T-cell (primary cell): ENCODE results near the gene CNTRL. TPM values are rescaled to one million over a fixed set of nuclear protein-coding genes. Genes with fewer than 3 reads are reported as not detected.

ENCODE experiments used
- ATAC-seq, 4 experiments: fragments of 200-7000 bp in 3 of 4; fragments of 150-1000 bp in 1 of 4; cut with Tn5 transposase; replicated peaks in 1 of 4; 1 replicate in 3 of 4; 2 replicates in 1 of 4; pipeline ENCODE4 v1.10.0; 2021; ENCODE audit warnings: moderate library complexity in 3 of 4, mild to moderate bottlenecking in 2 of 4, moderate number of reproducible peaks in 1 of 4
- CTCF ChIA-PET, 2 donors: fragments of 300-600 bp; sonication (Branson Sonifier 250); formaldehyde crosslinking; loops; one replicate each; lab custom pipeline; 2022; ENCODE audit warnings: antibody characterized with exemption in 2 of 2; lab: Charles Lee
- POLR2A ChIA-PET, 2 donors: fragments of 300-600 bp; sonication (Branson Sonifier 250); formaldehyde crosslinking; loops; one replicate each; lab custom pipeline; 2022; ENCODE audit warnings: antibody characterized with exemption in 2 of 2; lab: Charles Lee
- DNase-seq, 35 experiments: peaks; one replicate each; pipeline versions ENCODE4 v3.0.0 to v3.0.0-alpha.2; 2013 to 2023
- H3K27ac ChIP-seq: one replicate; pipeline ENCODE4 v1.5.1; 2013; ENCODE audit warnings: low read length
- H3K27me3 ChIP-seq, 2 experiments: replicated peaks in 1 of 2; 1 replicate in 1 of 2; 2 replicates in 1 of 2; pipeline versions ENCODE4 v1.6.1 to v1.7.0; 2013; ENCODE audit warnings: low read length in 1 of 2, mixed read lengths in 1 of 2; ENCODE audit not compliant: control insufficient read depth in 2 of 2, insufficient read depth in 2 of 2; ENCODE audit errors: extremely low read depth in 1 of 2
- H3K36me3 ChIP-seq, 2 donors: 1 replicate in 1 of 2; 2 replicates in 1 of 2; pipeline versions ENCODE4 v1.6.1 to v1.7.0; 2013; ENCODE audit warnings: low read length in 1 of 2; ENCODE audit not compliant: control insufficient read depth in 2 of 2, insufficient read depth in 1 of 2; ENCODE audit errors: extremely low read depth in 1 of 2
- H3K4me1 ChIP-seq, 2 experiments: 1 replicate in 1 of 2; 2 replicates in 1 of 2; pipeline versions ENCODE4 v1.6.1 to v1.7.0; 2013; ENCODE audit warnings: low read length in 2 of 2, mixed read lengths in 1 of 2; ENCODE audit not compliant: insufficient read depth in 2 of 2, control insufficient read depth in 1 of 2; ENCODE audit errors: extremely low read depth in 1 of 2
- H3K4me3 ChIP-seq, 2 donors: 1 replicate in 1 of 2; 2 replicates in 1 of 2; pipeline versions ENCODE4 v1.5.1 to v1.7.0; 2013; ENCODE audit warnings: mild to moderate bottlenecking in 2 of 2, low read length in 1 of 2, moderate library complexity in 1 of 2; ENCODE audit not compliant: control insufficient read depth in 1 of 2; ENCODE audit errors: extremely low read depth in 1 of 2
- H3K9me3 ChIP-seq: 2 replicates; pipeline ENCODE4 v1.7.0; 2013
- H3K27ac Mint-ChIP-seq, 2 donors: one replicate each; pipeline ENCODE4 v1.8.0; 2020 to 2021; ENCODE audit warnings: mild to moderate bottlenecking in 2 of 2, mixed read lengths in 2 of 2
- H3K27me3 Mint-ChIP-seq, 2 donors: one replicate each; pipeline ENCODE4 v1.8.0; 2021 to 2022; ENCODE audit warnings: mixed read lengths in 2 of 2
- H3K36me3 Mint-ChIP-seq: one replicate; pipeline ENCODE4 v1.8.0; 2021; ENCODE audit warnings: mixed read lengths
- H3K4me1 Mint-ChIP-seq, 3 donors: one replicate each; pipeline ENCODE4 v1.8.0; 2020 to 2022; ENCODE audit warnings: mixed read lengths in 3 of 3, mild to moderate bottlenecking in 1 of 3
- H3K4me3 Mint-ChIP-seq, 3 donors: one replicate each; pipeline ENCODE4 v1.8.0; 2020 to 2022; ENCODE audit warnings: mild to moderate bottlenecking in 3 of 3, mixed read lengths in 3 of 3, moderate library complexity in 3 of 3
- H3K9me3 Mint-ChIP-seq, 3 donors: one replicate each; pipeline ENCODE4 v1.8.0; 2020 to 2022; ENCODE audit warnings: mixed read lengths in 3 of 3
- WGBS: methylation state at CpG from one replicate; pipeline ENCODE4 v1.1.5; 2013; ENCODE audit warnings: missing lambda C conversion rate; ENCODE audit not compliant: insufficient coverage; 5-methylcytosine and 5-hydroxymethylcytosine counted together
- total RNA-seq, 35 experiments: library from RNA in 6 of 35; stranded (reverse) in 6 of 35; fragments of 120-200 nt in 1 of 35; gene quantifications; one replicate each; pipeline versions ENCODE4 v1.2.1 to v1.2.4 and lab custom pipeline; 2013 to 2026

CNTRL gene
- total RNA-seq, 5 donors from 2014 or later (not counting 1 experiment from before 2014, with no cell fraction given): 84.6 to 101 (median 93.7) TPM

- ChIA-PET POLR2A (interaction anchor here in 1 of 2 donors (1.0 to 1.2 kb wide), 2 partner anchors 11 to 70 kb away, joined by 3 to 5 read pairs; no protein-coding TSS in a partner anchor), CTCF (no interaction called here)
- no peak overlapping the region for H3K4me3 ChIP-seq
- H3K4me1 Mint-ChIP-seq: peaks cover 85 to 89% (median 88%) of the 10 kb centered on the region in 3 donors
- H3K27me3 ChIP-seq: no peaks in the 10 kb centered on the region
- peaks cover 20% of the 10 kb centered on the region for H3K36me3 Mint-ChIP-seq
- no peak overlapping the region for H3K27ac ChIP-seq
- no peaks in the 10 kb centered on the region for H3K9me3 ChIP-seq
- H3K27ac Mint-ChIP-seq: peak overlapping the region in 1 of 2 donors; percentile 64
- H3K4me3 Mint-ChIP-seq: peak overlapping the region in 1 of 3 donors; percentile 13
- no peaks in the 10 kb centered on the region for H3K27me3 Mint-ChIP-seq
- H3K9me3 Mint-ChIP-seq: no peaks in the 10 kb centered on the region
- no CpG with 5 or more reads among the region's 2 CpGs for WGBS
- peaks cover 9 to 11% of the 10 kb centered on the region in 2 experiments for H3K4me1 ChIP-seq
- ATAC-seq (no peak), DNase-seq (no peak)
- H3K36me3 ChIP-seq: peaks cover 0 to 20% of the 10 kb centered on the region in 2 donors
Measured at GRCh38 chr9:121191235-121191634, 116.5 kb downstream of the CNTRL start.

DNA sequence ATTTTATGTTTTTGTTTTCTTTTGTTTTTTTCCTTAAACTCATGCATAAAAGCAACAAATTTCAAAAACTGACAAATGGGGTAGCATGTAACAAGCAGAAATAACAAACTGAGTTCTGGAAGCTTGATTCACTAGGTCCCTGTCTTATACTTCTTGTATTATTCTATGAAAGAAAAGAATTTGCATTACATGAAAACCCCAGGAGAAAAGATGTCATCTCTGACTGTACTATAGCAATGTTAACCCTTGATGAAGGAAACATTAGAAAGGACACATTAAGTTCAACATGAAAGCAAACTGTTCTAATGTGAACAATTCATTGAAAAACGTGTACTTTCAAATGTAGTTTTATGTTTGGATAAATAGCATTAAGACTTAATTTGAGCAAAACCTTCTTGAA, 117.8 kb downstream of the CNTRL start:
- Mint-ChIP-seq H3K27me3 (no peaks in the 10 kb centered on the region), H3K4me1 (peaks cover 89 to 93% (median 90%) of the 10 kb centered on the region in 3 donors), H3K36me3 (peaks cover 17% of the 10 kb centered on the region), H3K9me3 (no peaks in the 10 kb centered on the region), H3K27ac (peak overlapping the region in 1 of 2 donors; percentile 34), H3K4me3 (peak overlapping the region in 1 of 3 donors; percentile 17)
- CTCF ChIA-PET: no interaction called here
- H3K4me1 ChIP-seq: peaks cover 12% of the 10 kb centered on the region in 2 experiments
- ATAC-seq: no peak
- no CpG with 5 or more reads among the region's 1 CpG for WGBS
- no peak for DNase-seq
- POLR2A ChIA-PET: interaction anchor here in 1 of 2 donors (0.6 to 1.0 kb wide), 2 partner anchors 72 to 276 kb away, joined by 3 read pairs; no protein-coding TSS in a partner anchor
- H3K9me3 ChIP-seq: no peaks in the 10 kb centered on the region
- H3K4me3 ChIP-seq: no peak overlapping the region
- no peaks in the 10 kb centered on the region for H3K27me3 ChIP-seq
- peak overlapping the region; percentile 22 for H3K27ac ChIP-seq
- peaks cover 0 to 14% of the 10 kb centered on the region in 2 donors for H3K36me3 ChIP-seq

- Histone ChIP-seq H3K36me3 (peaks cover 0 to 14% of the 10 kb centered on the region in 2 donors), H3K4me3 (no peak overlapping the region), H3K27me3 (no peaks in the 10 kb centered on the region), H3K9me3 (no peaks in the 10 kb centered on the region), H3K4me1 (peaks cover 12 to 17% of the 10 kb centered on the region in 2 experiments), H3K27ac (peak overlapping the region; percentile 22)
- H3K4me1 Mint-ChIP-seq: peaks cover 89 to 95% (median 89%) of the 10 kb centered on the region in 3 donors
- peak overlapping the region in 1 of 2 donors; percentile 44 for H3K27ac Mint-ChIP-seq
- WGBS: no CpG with 5 or more reads among the region's 1 CpG
- no peaks in the 10 kb centered on the region for H3K27me3 Mint-ChIP-seq
- ATAC-seq: peak in 2 of 4 experiments; percentile 24 to 64
- peak in 1 of 35 experiments; percentile 30 for DNase-seq
- ChIA-PET POLR2A (interaction anchor here in 1 of 2 donors (0.6 to 1.0 kb wide), 2 partner anchors 70 to 72 kb away, joined by 3 read pairs; no protein-coding TSS in a partner anchor), CTCF (no interaction called here)
- H3K36me3 Mint-ChIP-seq: peaks cover 18% of the 10 kb centered on the region
- peak overlapping the region in 1 of 3 donors; percentile 53 for H3K4me3 Mint-ChIP-seq
- no peaks in the 10 kb centered on the region for H3K9me3 Mint-ChIP-seq
Measured at GRCh38 chr9:121192959-121193640, 118.3 kb downstream of the CNTRL start.

DNA sequence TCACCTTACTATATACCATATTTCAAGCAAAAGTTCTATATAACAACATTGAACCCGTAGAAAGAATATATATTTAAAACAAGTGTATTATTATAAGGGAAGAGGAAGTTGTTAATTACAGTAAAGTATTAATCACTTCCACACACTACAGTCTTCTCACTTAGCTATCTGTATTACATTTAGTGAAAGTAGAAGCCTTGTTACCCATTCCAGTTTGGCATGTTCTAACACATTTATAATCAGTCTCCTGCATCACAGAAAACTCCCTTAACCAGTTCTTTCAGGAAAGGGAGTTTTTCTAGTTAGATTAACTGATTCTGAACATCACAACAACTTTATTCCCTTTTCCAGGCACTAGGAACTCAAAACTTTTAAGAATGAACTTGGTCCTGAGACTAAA, 120.0 kb downstream of the CNTRL start:
- Mint-ChIP-seq H3K4me1 (peaks cover 91 to 98% (median 91%) of the 10 kb centered on the region in 3 donors), H3K27me3 (no peaks in the 10 kb centered on the region), H3K27ac (peak overlapping the region in 1 of 2 donors; percentile 62), H3K9me3 (no peaks in the 10 kb centered on the region), H3K4me3 (peak overlapping the region; percentile 34 to 88 (median 55)), H3K36me3 (peaks cover 13% of the 10 kb centered on the region)
- Histone ChIP-seq H3K4me3 (no peak overlapping the region), H3K27me3 (no peaks in the 10 kb centered on the region), H3K36me3 (peaks cover 0 to 11% of the 10 kb centered on the region in 2 donors), H3K9me3 (no peaks in the 10 kb centered on the region), H3K27ac (no peak overlapping the region), H3K4me1 (peaks cover 12 to 30% of the 10 kb centered on the region in 2 experiments)
- ATAC-seq (no peak), DNase-seq (no peak)
- POLR2A ChIA-PET: interaction anchor here in 1 of 2 donors (0.5 to 1.0 kb wide), 2 partner anchors 68 to 1834 kb away, joined by 3 to 4 read pairs; no protein-coding TSS in a partner anchor
- CTCF ChIA-PET: interaction anchor here in 1 of 2 donors (1.1 kb wide), 1 partner anchor 322 kb away, joined by 3 read pairs; no protein-coding TSS in a partner anchor
- WGBS: no CpG with 5 or more reads among the region's 1 CpG

DNA sequence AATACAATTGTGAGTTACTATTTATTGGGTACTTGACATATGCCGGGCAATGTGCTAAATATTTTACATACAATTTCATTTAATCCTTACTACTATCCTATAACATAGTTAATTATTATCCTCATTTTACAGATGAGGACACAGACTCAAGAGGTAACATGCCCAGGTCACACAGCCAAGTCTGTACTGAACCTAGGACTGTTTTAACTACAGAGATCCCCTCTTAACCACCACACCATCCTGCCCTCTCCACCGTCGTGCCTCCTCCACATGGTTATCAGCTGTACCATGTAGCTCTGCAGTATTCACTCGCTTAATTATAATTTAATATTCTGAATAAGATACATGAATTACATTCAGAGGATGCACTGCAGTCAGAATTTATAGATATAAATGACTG, 121.6 kb downstream of the CNTRL start:
- H3K27ac Mint-ChIP-seq: peak overlapping the region in 1 of 2 donors; percentile 39
- POLR2A ChIA-PET: no interaction called here
- H3K4me3 Mint-ChIP-seq: peak overlapping the region; percentile 24 to 88 (median 39)

DNA sequence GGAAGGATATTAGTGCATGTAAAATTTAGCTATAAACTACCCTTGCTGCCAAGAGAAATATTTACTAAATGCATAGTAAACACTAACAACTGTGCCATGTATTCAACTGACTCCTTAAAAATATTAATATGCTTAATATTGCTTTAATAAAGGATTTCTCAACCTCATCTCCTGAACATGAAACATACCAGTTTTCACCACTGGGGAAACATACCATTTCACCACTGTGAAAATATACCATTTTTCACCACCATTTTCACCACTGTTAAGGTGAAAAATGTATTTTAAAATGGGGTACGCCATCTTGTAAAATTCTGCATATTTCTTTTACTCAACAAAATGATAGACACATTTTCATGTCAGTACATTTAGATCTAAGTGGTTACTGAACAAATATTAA, 122.4 kb downstream of the CNTRL start:
- no peak overlapping the region for H3K27ac ChIP-seq
- no peak overlapping the region for H3K4me3 ChIP-seq
- Mint-ChIP-seq H3K27me3 (no peaks in the 10 kb centered on the region), H3K9me3 (no peaks in the 10 kb centered on the region), H3K4me3 (peak overlapping the region; percentile 34 to 88 (median 56)), H3K36me3 (peaks cover 3% of the 10 kb centered on the region), H3K27ac (peak overlapping the region in 1 of 2 donors; percentile 53), H3K4me1 (peaks cover 80 to 88% (median 82%) of the 10 kb centered on the region in 3 donors)
- ATAC-seq (no peak), DNase-seq (no peak)
- no CpG with 5 or more reads among the region's 1 CpG for WGBS
- ChIA-PET CTCF (interaction anchor here (0.5 to 1.5 kb wide), 5 partner anchors 8 to 487 kb away, joined by 3 to 4 read pairs (median 3); no protein-coding TSS in a partner anchor), POLR2A (no interaction called here)
- H3K4me1 ChIP-seq: peaks cover 10 to 39% of the 10 kb centered on the region in 2 experiments
- no peaks in the 10 kb centered on the region for H3K9me3 ChIP-seq
- no peaks in the 10 kb centered on the region for H3K36me3 ChIP-seq
- no peaks in the 10 kb centered on the region for H3K27me3 ChIP-seq

More for the DNA sequence above, 121.6 kb downstream of the CNTRL start:
- WGBS: no CpG with 5 or more reads among the region's 4 CpGs
- Histone ChIP-seq H3K4me1 (peaks cover 9 to 38% of the 10 kb centered on the region in 2 experiments), H3K27ac (no peak overlapping the region), H3K36me3 (peaks cover 0 to 1% of the 10 kb centered on the region in 2 donors), H3K9me3 (no peaks in the 10 kb centered on the region), H3K27me3 (no peaks in the 10 kb centered on the region), H3K4me3 (no peak overlapping the region)
- CTCF ChIA-PET: interaction anchor here (0.6 to 1.5 kb wide), 5 partner anchors 8 to 518 kb away, joined by 3 to 4 read pairs (median 3); no protein-coding TSS in a partner anchor
- Mint-ChIP-seq H3K9me3 (no peaks in the 10 kb centered on the region), H3K27me3 (no peaks in the 10 kb centered on the region), H3K4me1 (peaks cover 83 to 90% (median 85%) of the 10 kb centered on the region in 3 donors), H3K36me3 (peaks cover 5% of the 10 kb centered on the region)
- DNase-seq (peak in 1 of 35 experiments; percentile 10), ATAC-seq (no peak)
